GM12878 (cell line): ENCODE data around the gene SMOC1. TPM values are rescaled to one million over a fixed set of nuclear protein-coding genes. Genes with fewer than 3 reads are reported as not detected.

Source experiments
- ATAC-seq: fragments of 200-7000 bp; cut with Tn5 transposase; 3 replicates; pipeline ENCODE4 v1.9.1; 2020; ENCODE audit warnings: mild to moderate bottlenecking, moderate library complexity
- BruUV-seq: library from RNA; stranded (reverse); fragments of 400-500 nt; replicated peaks from 2 replicates; lab custom pipeline; 2021; lab: Mats Ljungman, UMichigan
- CTCF ChIA-PET: fragments of 300-600 bp; sonication (Branson Sonifier 250); formaldehyde crosslinking; extraction: SDS; loops from one replicate; lab custom pipeline; 2021; ENCODE audit warnings: inconsistent platforms; lab: Yijun Ruan, JAX
- POLR2A ChIA-PET: fragments of 350-600 bp; formaldehyde crosslinking; extraction: SDS; loops from one replicate; lab custom pipeline; 2021; ENCODE audit warnings: inconsistent platforms; lab: Charles Lee
- RAD21 ChIA-PET: fragments of 300-600 bp; sonication (Branson Sonifier 250); formaldehyde crosslinking; loops from one replicate; lab custom pipeline; 2023; ENCODE audit warnings: antibody characterized with exemption; ENCODE audit not compliant: unreplicated experiment; lab: Charles Lee
- SMC1A ChIA-PET: fragments of 300-600 bp; sonication (Branson Sonifier 250); formaldehyde crosslinking; loops from one replicate; lab custom pipeline; 2023; ENCODE audit not compliant: unreplicated experiment, uncharacterized antibody; lab: Charles Lee
- DNase-seq: peaks from one replicate; pipeline ENCODE4 v3.0.0-alpha.2; 2011; ENCODE audit warnings: low read depth, low spot score
- FAIRE-seq: peaks from 3 replicates; lab custom pipeline; 2011; peaks lifted over from hg19 to GRCh38; lab: Jason Lieb, UNC
- H2AFZ ChIP-seq: 2 replicates; pipeline ENCODE4 v1.6.0; 2011; ENCODE audit warnings: low read depth, low read length, control low read depth; ENCODE audit not compliant: control insufficient read depth
- H3K27ac ChIP-seq: 2 replicates; pipeline ENCODE4 v1.5.1; 2011; ENCODE audit warnings: control low read depth; ENCODE audit not compliant: control insufficient read depth, insufficient read depth
- H3K27me3 ChIP-seq, 2 experiments: replicated peaks in 1 of 2; 2 replicates each; pipeline versions ENCODE4 v1.6.0 to v1.6.1; 2011; ENCODE audit warnings: low read length in 1 of 2; ENCODE audit not compliant: control insufficient read depth in 2 of 2, insufficient read depth in 2 of 2
- H3K36me3 ChIP-seq, 2 experiments: 2 replicates each; pipeline ENCODE4 v1.5.1; 2011; ENCODE audit warnings: low read length in 1 of 2; ENCODE audit not compliant: control insufficient read depth in 2 of 2, insufficient read depth in 2 of 2
- H3K4me1 ChIP-seq: 2 replicates; pipeline ENCODE4 v1.6.1; 2011; ENCODE audit warnings: mild to moderate bottlenecking, low read length, moderate library complexity, mixed read lengths; ENCODE audit not compliant: control insufficient read depth, insufficient read depth
- H3K4me2 ChIP-seq: 2 replicates; pipeline ENCODE4 v1.6.0; 2011; ENCODE audit warnings: control low read depth; ENCODE audit not compliant: control insufficient read depth, insufficient read depth
- H3K4me3 ChIP-seq: fragments of 200-600 bp; sonication (generic); 2 replicates; pipeline ENCODE4 v1.5.1; 2016
- H3K79me2 ChIP-seq: 2 replicates; pipeline ENCODE4 v1.6.0; 2011; ENCODE audit warnings: low read length; ENCODE audit not compliant: control insufficient read depth, insufficient read depth
- H3K9ac ChIP-seq: 2 replicates; pipeline ENCODE4 v1.8.0; 2011; ENCODE audit warnings: low read length, control low read depth, mixed read lengths; ENCODE audit not compliant: control insufficient read depth, insufficient read depth
- H3K9me3 ChIP-seq: replicated peaks from 3 replicates; pipeline ENCODE4 v1.5.1; 2011; ENCODE audit warnings: mild to moderate bottlenecking, low read length; ENCODE audit not compliant: control insufficient read depth, insufficient read depth
- H4K20me1 ChIP-seq: 2 replicates; pipeline ENCODE4 v1.6.0; 2011; ENCODE audit not compliant: control insufficient read depth, insufficient read depth
- CREB1 ChIP-seq: IDR thresholded peaks from 2 replicates; pipeline ENCODE4 v1.6.1; 2012; ENCODE audit warnings: low read depth, mild to moderate bottlenecking, inconsistent platforms
- WGBS: methylation state at CpG from one replicate; pipeline ENCODE4 v1.1.6; 2016; ENCODE audit warnings: low lambda C conversion rate; ENCODE audit not compliant: insufficient replicate concordance, insufficient coverage; ENCODE audit errors: missing lambda C conversion rate; 5-methylcytosine and 5-hydroxymethylcytosine counted together
- in situ Hi-C: fragments of 300-500 bp; cut with MboI; formaldehyde crosslinking; loops from 9 replicates; pipeline ENCODE4 v1.14.3; 2018; ENCODE audit warnings: mixed read lengths
- intact Hi-C: fragments of 100-400 bp; cut with micrococcal nuclease; formaldehyde crosslinking; loops from one replicate; pipeline ENCODE4 v1.14.2; 2022; ENCODE audit not compliant: unreplicated experiment
- polyA plus RNA-seq, 11 experiments: library from polyadenylated mRNA; depleted of rRNA in 4 of 11; unstranded in 6 of 11; stranded (reverse) in 5 of 11; fragments of >200 nt; fragmentation: Nextera tagmentation in 4 of 11; fragmentation: Illumina TruSeq in 1 of 11; extraction: Ambion mirVana in 4 of 11; extraction: Trizol in 1 of 11; gene quantifications; 1 replicate in 1 of 11; 2 replicates in 10 of 11; pipeline versions ENCODE4 v1.2.1 to v1.2.3, GENCODE V29; 2011 to 2016; ENCODE audit warnings: inconsistent platforms in 2 of 11, missing spikeins in 2 of 11, low read depth in 1 of 11
- total RNA-seq, 4 experiments: library from RNA; depleted of rRNA in 3 of 4; stranded (reverse); fragments of >200 nt in 3 of 4; fragmentation: Illumina TruSeq in 1 of 4; extraction: Trizol in 1 of 4; gene quantifications; 2 replicates each; pipeline versions ENCODE4 v1.2.1 to v1.2.3, GENCODE V29; 2013 to 2021
- TF ChIP-seq, protein P1 (sequence below): fragments of 450-650 bp; IDR thresholded peaks from 2 replicates; pipeline ENCODE4 v1.6.1; 2016; ENCODE audit warnings: mild to moderate bottlenecking
- TF ChIP-seq, protein P2 (sequence below): IDR thresholded peaks from 2 replicates; pipeline ENCODE4 v1.6.1; 2012; ENCODE audit warnings: mild to moderate bottlenecking, low read depth, low read length
- TF ChIP-seq, protein P3 (sequence below), 3 experiments: IDR thresholded peaks in 2 of 3; conservative IDR thresholded peaks in 1 of 3; 2 replicates each; pipeline ENCODE4 v1.5.1; 2011; ENCODE audit warnings: low read depth in 3 of 3, low read length in 3 of 3, mild to moderate bottlenecking in 3 of 3, control low read depth in 2 of 3, moderate library complexity in 2 of 3, inconsistent platforms in 1 of 3, mixed read lengths in 1 of 3; ENCODE audit not compliant: control insufficient read depth in 2 of 3, insufficient read depth in 1 of 3; ENCODE audit errors: extremely low read depth in 1 of 3

The SMOC1 gene
- total and polyA plus RNA-seq, 10 of the 15 experiments (the other 5 are each of a cell fraction or from before 2014, with no cell fraction given): 0.03 to 0.26 (median 0.14) TPM; not detected in 7

DNA sequence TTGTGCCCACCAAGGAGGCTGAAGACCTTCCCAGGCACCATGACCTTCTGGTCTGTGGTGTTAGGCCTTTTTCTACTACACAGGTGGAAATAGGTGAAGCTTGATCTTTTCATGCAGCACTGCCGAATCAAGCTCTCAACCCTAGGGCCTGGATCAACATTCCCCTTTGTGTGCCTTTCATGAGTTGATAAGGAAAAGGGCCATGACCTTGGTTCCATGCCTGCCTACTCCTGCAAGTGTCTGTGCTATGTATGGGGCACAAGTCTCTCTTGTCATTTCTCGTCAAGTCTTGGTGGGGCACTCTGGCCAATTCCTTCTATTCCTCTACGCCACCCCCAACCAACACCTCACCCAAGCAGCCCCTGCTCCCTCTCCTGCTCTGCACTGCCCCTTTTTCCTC, 155.0 kb downstream of the SMOC1 start (continued):
- TF ChIP-seq, protein P1, sequence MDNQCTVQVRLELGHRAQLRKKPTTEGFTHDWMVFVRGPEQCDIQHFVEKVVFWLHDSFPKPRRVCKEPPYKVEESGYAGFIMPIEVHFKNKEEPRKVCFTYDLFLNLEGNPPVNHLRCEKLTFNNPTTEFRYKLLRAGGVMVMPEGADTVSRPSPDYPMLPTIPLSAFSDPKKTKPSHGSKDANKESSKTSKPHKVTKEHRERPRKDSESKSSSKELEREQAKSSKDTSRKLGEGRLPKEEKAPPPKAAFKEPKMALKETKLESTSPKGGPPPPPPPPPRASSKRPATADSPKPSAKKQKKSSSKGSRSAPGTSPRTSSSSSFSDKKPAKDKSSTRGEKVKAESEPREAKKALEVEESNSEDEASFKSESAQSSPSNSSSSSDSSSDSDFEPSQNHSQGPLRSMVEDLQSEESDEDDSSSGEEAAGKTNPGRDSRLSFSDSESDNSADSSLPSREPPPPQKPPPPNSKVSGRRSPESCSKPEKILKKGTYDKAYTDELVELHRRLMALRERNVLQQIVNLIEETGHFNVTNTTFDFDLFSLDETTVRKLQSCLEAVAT: no peak
- TF ChIP-seq, all 136 proteins: peak for 0

DNA sequence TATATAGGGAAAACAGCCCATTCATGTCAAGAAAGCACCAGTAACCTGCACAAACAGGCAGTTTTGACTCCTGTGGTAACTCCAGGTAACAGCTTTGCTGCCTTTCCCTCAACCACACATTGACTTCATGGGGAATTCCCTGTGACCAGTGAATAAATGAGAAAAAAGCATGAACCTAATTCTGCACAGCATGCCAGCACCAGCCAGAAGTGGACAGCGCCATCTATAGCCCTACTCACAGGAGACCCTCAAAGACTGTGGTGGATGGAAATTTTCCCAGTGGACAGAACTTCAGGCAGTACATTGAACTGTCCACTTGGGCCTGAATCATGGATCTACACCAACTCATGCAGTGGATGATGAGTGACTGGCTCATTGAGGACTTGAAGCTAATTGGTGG, 157.4 kb downstream of the SMOC1 start:
- Histone ChIP-seq H3K9me3 (no peaks in the 10 kb centered on the region), H3K27me3 (no peaks in the 10 kb centered on the region), H2AFZ (no peak overlapping the region), H3K36me3 (no peaks in the 10 kb centered on the region), H3K4me3 (no peak overlapping the region), H3K79me2 (no peaks in the 10 kb centered on the region), H3K4me1 (no peaks in the 10 kb centered on the region), H3K9ac (no peak overlapping the region), H4K20me1 (no peaks in the 10 kb centered on the region; the same call in 1 of the 2 replicates), H3K27ac (no peak overlapping the region), H3K4me2 (no peak overlapping the region)
- DNase-seq: no peak
- no peak for TF ChIP-seq CREB1
- TF ChIP-seq, protein P2, sequence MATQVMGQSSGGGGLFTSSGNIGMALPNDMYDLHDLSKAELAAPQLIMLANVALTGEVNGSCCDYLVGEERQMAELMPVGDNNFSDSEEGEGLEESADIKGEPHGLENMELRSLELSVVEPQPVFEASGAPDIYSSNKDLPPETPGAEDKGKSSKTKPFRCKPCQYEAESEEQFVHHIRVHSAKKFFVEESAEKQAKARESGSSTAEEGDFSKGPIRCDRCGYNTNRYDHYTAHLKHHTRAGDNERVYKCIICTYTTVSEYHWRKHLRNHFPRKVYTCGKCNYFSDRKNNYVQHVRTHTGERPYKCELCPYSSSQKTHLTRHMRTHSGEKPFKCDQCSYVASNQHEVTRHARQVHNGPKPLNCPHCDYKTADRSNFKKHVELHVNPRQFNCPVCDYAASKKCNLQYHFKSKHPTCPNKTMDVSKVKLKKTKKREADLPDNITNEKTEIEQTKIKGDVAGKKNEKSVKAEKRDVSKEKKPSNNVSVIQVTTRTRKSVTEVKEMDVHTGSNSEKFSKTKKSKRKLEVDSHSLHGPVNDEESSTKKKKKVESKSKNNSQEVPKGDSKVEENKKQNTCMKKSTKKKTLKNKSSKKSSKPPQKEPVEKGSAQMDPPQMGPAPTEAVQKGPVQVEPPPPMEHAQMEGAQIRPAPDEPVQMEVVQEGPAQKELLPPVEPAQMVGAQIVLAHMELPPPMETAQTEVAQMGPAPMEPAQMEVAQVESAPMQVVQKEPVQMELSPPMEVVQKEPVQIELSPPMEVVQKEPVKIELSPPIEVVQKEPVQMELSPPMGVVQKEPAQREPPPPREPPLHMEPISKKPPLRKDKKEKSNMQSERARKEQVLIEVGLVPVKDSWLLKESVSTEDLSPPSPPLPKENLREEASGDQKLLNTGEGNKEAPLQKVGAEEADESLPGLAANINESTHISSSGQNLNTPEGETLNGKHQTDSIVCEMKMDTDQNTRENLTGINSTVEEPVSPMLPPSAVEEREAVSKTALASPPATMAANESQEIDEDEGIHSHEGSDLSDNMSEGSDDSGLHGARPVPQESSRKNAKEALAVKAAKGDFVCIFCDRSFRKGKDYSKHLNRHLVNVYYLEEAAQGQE: peak; percentile 72
- TF ChIP-seq, protein P3, sequence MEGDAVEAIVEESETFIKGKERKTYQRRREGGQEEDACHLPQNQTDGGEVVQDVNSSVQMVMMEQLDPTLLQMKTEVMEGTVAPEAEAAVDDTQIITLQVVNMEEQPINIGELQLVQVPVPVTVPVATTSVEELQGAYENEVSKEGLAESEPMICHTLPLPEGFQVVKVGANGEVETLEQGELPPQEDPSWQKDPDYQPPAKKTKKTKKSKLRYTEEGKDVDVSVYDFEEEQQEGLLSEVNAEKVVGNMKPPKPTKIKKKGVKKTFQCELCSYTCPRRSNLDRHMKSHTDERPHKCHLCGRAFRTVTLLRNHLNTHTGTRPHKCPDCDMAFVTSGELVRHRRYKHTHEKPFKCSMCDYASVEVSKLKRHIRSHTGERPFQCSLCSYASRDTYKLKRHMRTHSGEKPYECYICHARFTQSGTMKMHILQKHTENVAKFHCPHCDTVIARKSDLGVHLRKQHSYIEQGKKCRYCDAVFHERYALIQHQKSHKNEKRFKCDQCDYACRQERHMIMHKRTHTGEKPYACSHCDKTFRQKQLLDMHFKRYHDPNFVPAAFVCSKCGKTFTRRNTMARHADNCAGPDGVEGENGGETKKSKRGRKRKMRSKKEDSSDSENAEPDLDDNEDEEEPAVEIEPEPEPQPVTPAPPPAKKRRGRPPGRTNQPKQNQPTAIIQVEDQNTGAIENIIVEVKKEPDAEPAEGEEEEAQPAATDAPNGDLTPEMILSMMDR (IDR thresholded peaks at IDR 0.05 in 2 of 3, conservative IDR thresholded peaks at IDR 0.05 in 1 of 3; ENCODE audit: control insufficient read depth in 2 of 3, extremely low read depth in 1 of 3, insufficient read depth in 1 of 3, low read depth in 3 of 3, low read length in 3 of 3): peak in 2 of 3 experiments; percentile 5 to 11; a peak in 2 of 6 replicates
- no TSS peak for BruUV-seq
- in situ Hi-C loops: no loop called here
- intact Hi-C loops: no loop called here
- POLR2A ChIA-PET: no interaction called here
- ATAC-seq: no peak
- SMC1A ChIA-PET: no interaction called here
- no peak for FAIRE-seq
- 0% methylated on average over 1 of the region's 1 CpG for WGBS
- CTCF ChIA-PET: interaction anchor here (0.6 to 1.2 kb wide), 2 partner anchors 9 to 332 kb away, joined by 3 to 4 read pairs; no protein-coding TSS in a partner anchor
- RAD21 ChIA-PET: no interaction called here
